Activated naive CD8-positive, alpha-beta T cell (primary cell): ENCODE data around the gene SDC4.
A peak's percentile ranks its signal among the peaks of the same experiment; 100 is the strongest.

Experiments used
- H3K27ac Mint-ChIP-seq: one replicate; pipeline ENCODE4 v1.8.0; 2021; ENCODE audit warnings: mixed read lengths
- H3K27me3 Mint-ChIP-seq: one replicate; pipeline ENCODE4 v1.8.0; 2021; ENCODE audit warnings: mixed read lengths
- H3K36me3 Mint-ChIP-seq: one replicate; pipeline ENCODE4 v1.8.0; 2021; ENCODE audit warnings: mixed read lengths
- H3K4me1 Mint-ChIP-seq: one replicate; pipeline ENCODE4 v1.8.0; 2021; ENCODE audit warnings: low read depth, mixed read lengths
- H3K4me3 Mint-ChIP-seq: one replicate; pipeline ENCODE4 v1.8.0; 2021; ENCODE audit warnings: mild to moderate bottlenecking, mixed read lengths
- H3K9me3 Mint-ChIP-seq: one replicate; pipeline ENCODE4 v1.8.0; 2021; ENCODE audit warnings: low read depth, mixed read lengths

SDC4 gene

DNA sequence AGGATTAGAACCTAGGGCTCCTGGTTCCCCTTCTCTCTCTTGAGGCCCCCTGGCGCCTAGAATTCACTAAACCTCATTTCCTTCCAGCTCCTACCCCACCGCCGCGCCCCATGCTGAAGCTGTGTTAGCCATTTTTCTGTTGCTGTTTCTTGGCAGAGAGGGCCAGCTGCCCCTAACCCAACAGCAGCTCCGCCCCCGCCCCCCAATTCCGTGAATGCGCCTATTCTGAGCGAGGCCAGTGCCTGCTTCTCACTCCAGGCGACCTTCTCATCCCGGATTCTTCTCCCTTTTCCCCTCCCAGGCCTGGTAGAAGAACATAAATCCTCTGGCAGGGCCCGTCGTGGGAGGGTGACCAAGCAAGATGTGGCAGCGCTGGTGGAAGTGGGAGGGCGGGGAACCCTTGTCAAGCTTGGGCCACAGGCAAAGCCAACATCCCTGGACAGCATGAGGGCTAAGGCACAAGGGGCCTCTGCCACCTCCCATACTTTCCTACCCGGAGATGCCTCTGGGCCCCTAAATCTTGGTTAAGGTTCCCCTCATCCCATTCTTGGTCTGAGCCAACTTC is 41.1 kb downstream of the SDC4 start:
- H3K36me3 Mint-ChIP-seq: no peaks in the 10 kb centered on the region
- no peaks in the 10 kb centered on the region for H3K9me3 Mint-ChIP-seq
- peaks cover 31% of the 10 kb centered on the region for H3K27me3 Mint-ChIP-seq
- peaks cover 8% of the 10 kb centered on the region for H3K4me1 Mint-ChIP-seq
- H3K4me3 Mint-ChIP-seq: no peak overlapping the region
- no peak overlapping the region for H3K27ac Mint-ChIP-seq

DNA sequence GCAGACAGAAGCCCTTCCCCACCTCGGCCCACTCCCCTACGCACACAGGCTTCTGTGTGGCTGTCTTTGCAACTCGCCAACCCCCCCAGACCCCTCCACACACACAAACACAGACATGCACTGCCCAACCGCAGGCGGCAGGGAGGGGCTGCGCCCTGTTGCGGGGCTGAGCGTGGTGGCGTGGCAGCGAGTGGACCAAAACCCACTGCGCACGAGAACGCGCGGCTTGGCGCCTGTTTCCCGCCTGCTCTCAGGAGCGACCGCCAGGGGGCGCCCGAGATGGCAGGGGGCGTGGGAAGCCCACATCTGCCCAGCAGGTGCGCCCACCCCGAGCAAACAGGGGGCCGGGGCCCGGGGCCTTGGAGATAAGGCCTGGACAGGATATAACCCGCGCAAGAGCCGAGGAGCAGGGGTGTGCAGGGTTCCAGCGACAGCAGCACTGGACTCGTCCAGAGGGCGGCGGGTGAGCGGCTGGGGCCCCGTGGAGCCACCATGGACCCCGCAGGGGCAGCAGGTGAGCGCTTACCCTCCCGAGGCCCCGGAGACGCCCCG is 41.7 kb downstream of the SDC4 start, which contains the start of gene RBPJL:
Gene RBPJL (plus strand): TSS at position 410 of the 552 bp plus-strand sequence. CDS start 83 bp downstream, at position 493.
- Mint-ChIP-seq H3K9me3 (no peaks in the 10 kb centered on the region), H3K27me3 (peaks cover 29% of the 10 kb centered on the region), H3K4me1 (peaks cover 10% of the 10 kb centered on the region), H3K36me3 (no peaks in the 10 kb centered on the region), H3K4me3 (no peak within 1 kb of the TSS), H3K27ac (no peak within 1 kb of the TSS)

DNA sequence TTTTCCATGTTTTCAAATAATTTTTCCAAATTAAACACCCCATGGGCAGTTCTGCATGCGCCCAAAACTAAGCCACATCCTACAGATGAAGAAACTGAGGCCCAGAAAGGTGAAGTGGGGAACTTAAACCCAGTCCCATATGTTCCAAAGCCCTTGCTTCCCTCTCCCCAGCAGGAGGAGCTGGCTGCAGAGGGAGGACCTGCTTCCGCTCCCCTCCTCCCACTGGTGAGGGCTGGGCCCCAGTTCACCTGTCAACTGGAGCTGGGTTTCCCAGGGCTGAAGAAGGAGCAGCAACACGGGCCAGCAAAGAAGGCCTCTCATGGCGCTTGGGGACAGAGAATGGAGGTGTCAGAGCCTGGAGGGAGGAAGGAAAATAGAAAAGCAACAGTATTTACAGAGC is 43.0 kb downstream of the SDC4 start:
- H3K4me3 Mint-ChIP-seq: no peak overlapping the region
- H3K27me3 Mint-ChIP-seq: peaks cover 21% of the 10 kb centered on the region
- H3K9me3 Mint-ChIP-seq: no peaks in the 10 kb centered on the region
- H3K27ac Mint-ChIP-seq: no peak overlapping the region
- no peaks in the 10 kb centered on the region for H3K36me3 Mint-ChIP-seq
- H3K4me1 Mint-ChIP-seq: peaks cover 3% of the 10 kb centered on the region

DNA sequence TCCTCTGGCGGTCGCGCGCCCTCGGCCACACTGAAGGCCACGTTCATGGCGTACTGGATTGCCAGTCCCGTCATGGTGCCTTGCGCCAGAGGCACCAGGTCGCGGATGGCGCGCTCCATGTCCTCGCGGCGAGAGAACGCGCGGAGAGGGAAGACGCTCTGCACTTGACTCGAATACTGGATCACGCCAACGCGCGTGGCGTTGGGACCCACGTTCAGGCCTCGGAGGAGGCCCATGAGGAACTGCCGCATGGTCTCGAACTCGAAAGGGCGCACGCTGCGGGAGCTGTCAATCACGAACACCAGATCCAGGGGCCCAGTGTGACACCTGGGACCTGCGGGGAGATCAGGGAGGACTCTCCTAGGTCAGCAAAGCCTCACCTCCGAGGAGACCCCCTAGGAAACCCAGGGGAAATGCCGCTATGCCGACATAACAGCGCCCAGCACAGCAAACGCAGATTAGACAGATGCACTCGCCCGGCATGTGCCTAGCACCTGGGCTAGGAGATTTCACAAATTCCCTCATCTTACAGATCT is 43.7 kb downstream of the SDC4 start:
- Mint-ChIP-seq H3K4me3 (no peak overlapping the region), H3K27me3 (peaks cover 16% of the 10 kb centered on the region), H3K9me3 (no peaks in the 10 kb centered on the region), H3K36me3 (no peaks in the 10 kb centered on the region), H3K4me1 (peaks cover 2% of the 10 kb centered on the region), H3K27ac (no peak overlapping the region)

DNA sequence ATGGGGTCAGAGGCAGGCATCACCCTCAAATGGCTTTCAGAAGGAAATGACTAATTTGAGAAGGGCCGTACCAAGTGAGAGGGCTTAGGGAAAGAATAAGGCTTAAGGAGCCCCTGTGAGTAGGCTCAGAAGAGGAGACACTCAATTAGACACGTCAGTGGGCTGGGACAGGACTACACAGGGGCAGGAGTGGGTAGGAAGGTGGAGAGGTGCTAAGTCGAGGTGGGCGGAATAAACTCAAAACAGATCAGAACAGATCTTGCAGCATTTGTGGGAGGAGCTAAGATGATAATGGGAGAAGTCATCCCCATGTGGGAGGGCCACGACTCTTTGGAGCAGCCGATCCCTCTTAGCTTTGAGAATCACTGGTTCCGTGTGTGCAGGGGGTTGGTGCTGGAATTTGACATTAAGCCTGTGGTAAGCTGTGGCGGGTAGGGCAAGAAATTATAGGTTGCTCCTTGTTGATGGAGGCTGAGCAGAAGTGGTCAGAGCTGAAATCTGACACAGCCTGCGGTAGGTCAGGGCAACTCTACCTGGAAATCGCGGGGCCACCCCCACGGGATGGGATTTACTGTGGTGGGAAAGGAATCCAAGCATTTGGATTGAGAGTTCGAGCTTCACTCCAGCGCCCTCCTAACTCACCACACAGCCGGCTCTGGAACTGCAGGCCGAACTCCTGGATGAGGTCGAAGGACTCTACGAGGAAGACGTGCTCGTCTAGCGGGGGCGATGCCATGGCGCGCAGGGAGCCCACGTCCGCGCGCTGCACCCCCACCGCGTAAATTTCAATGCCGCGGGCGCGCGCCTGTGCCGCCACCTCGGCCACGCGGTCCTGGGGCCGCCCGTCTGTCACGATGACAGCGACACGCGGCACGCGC is 44.4 kb downstream of the SDC4 start:
- Mint-ChIP-seq H3K4me3 (no peak overlapping the region), H3K27ac (no peak overlapping the region), H3K27me3 (peaks cover 15% of the 10 kb centered on the region), H3K36me3 (no peaks in the 10 kb centered on the region), H3K4me1 (peaks cover 2% of the 10 kb centered on the region), H3K9me3 (no peaks in the 10 kb centered on the region)

DNA sequence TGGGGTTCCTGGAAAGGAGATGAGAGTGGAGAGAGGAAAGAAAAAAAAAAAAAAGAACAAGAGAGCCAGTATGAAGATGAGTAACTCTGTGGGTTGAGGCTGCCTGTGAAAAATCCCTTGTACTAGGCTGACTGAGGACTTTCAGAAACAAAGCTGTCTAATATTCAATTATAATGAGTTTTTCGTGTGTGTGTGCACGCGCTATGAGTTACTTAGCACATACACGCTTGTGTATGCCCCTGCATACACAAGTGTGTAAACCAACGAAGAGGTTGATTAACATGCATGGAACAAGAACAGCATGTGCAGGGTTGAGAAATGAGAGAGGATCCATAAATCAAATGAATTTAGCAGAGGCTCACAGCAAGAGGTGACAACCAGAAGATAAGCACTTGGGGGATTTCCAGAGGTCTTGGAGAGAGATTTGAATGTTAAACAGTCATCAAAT is 46.4 kb downstream of the SDC4 start:
- H3K4me3 Mint-ChIP-seq: no peak overlapping the region

DNA sequence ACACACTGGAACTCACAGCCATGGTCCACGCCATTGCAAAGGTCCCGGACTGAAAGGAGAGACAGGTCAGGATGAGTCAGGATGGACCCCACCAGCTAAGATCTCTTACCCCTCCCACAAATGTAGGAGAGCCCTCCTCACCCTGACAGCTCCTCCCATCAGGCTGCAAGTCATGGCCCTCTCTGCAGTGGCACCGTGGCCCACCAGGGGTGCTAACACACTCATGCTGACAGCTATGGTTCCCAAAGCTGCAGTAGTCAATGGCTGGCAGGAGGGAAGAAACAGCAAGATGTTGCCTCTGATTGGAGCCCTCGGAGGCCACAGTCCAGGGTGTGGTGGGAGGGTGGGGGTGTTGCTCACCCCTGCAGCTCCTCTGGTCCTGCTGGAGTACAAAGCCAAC is 47.3 kb downstream of the SDC4 start:
- Mint-ChIP-seq H3K4me1 (peaks cover 2% of the 10 kb centered on the region), H3K27me3 (peaks cover 16% of the 10 kb centered on the region), H3K9me3 (no peaks in the 10 kb centered on the region), H3K27ac (no peak overlapping the region), H3K36me3 (no peaks in the 10 kb centered on the region), H3K4me3 (no peak overlapping the region)

More for the DNA sequence above, 46.4 kb downstream of the SDC4 start:
- peaks cover 2% of the 10 kb centered on the region for H3K4me1 Mint-ChIP-seq
- H3K9me3 Mint-ChIP-seq: no peaks in the 10 kb centered on the region
- H3K27ac Mint-ChIP-seq: no peak overlapping the region
- H3K36me3 Mint-ChIP-seq: no peaks in the 10 kb centered on the region
- H3K27me3 Mint-ChIP-seq: peaks cover 12% of the 10 kb centered on the region

DNA sequence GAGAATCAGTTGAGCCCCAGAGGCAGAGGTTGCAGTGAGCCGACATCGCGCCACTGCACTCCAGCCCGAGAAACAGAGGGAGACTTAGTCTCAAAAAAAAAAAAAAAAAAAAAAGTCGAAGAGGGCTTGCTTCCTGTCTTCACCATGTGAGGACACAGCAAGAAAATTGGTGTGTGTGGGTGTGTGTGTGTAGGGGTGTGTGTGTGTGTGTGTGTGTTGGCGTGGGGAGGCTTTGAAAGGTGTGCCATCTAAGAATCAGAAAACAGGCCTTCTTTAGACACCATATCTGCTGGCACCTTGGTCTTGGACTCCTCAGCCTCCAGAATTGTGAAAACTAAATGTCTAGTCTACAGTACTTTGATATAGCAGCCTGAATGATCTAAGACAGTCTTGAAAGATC is 48.4 kb downstream of the SDC4 start:
- peaks cover 2% of the 10 kb centered on the region for H3K4me1 Mint-ChIP-seq
- no peaks in the 10 kb centered on the region for H3K9me3 Mint-ChIP-seq
- no peaks in the 10 kb centered on the region for H3K36me3 Mint-ChIP-seq
- H3K27me3 Mint-ChIP-seq: peaks cover 13% of the 10 kb centered on the region
- no peak overlapping the region for H3K27ac Mint-ChIP-seq
- H3K4me3 Mint-ChIP-seq: no peak overlapping the region

DNA sequence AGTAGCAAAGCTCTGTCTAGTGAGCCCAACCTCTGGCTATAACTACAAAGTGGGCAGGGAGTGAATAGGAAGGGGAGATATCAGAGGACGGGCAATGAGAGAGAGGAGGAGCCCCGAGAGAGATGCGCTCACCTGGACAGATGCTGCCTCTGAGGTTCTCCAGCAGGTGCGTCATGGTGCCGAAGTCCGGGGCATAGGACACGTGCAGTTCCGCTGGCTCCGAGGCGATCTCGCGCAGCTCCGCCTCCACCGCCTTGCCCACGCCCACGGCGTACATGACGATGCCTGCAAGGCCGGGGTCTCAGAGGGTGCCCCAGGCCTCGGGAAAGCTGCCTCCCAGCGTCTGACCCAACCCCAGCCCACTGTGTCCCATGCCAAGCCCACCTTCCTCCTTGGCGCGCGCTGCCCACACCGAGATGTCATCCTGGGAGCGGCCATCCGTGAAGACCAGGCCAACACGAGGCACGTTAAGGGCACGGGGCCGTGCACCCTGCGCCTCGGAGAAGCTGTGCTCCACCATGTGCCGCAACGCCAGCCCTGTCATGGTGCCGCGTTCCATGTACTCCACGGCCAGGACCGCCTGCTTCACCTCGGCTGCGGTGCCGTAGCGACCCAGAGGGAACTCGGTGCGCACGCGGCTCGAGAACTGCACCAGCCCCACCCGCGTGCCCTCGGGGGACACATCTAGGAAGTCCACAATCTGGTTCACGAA is 50.3 kb downstream of the SDC4 start:
- Mint-ChIP-seq H3K27ac (no peak overlapping the region), H3K4me3 (no peak overlapping the region), H3K27me3 (peaks cover 11% of the 10 kb centered on the region), H3K4me1 (peaks cover 7% of the 10 kb centered on the region), H3K36me3 (no peaks in the 10 kb centered on the region), H3K9me3 (no peaks in the 10 kb centered on the region)

DNA sequence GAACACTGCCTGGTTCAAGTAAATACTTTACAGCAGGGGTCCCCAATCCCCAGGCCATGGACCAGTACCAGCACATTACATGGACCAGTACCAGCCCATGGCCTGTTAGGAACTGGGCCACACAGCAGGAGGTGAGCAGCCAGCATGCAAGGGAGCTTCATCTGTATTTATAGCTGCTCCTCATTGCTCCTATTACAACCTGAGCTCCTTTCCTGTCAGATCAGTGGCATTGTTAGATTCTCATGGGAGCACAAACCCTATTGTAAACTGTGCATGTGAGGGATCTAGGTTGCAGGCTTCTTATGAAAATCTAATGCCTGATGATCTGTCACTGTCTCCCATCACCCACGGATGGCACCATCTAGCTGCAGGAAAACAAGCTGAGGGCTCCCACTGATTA is 53.6 kb downstream of the SDC4 start:
- Mint-ChIP-seq H3K9me3 (no peaks in the 10 kb centered on the region), H3K27ac (no peak overlapping the region), H3K27me3 (peaks cover 14% of the 10 kb centered on the region), H3K36me3 (no peaks in the 10 kb centered on the region), H3K4me3 (no peak overlapping the region), H3K4me1 (peaks cover 5% of the 10 kb centered on the region)

DNA sequence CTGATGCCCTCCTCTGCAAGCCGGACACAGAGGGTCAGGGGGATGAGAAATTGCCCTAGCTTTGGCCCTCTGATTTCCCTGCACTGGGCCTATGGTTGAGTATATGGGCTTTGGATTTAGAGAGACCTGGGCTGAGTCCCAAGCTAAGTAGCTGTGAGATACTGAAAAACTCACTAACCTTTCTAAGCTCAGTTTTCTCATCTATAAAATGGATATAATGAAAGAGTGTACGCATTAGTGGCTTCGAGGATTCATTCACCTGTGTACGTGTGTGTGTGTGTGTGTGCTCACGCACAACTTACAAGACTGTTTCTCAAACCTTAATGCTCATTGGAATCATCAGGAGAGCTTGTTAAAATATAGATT is 54.2 kb downstream of the SDC4 start:
- Mint-ChIP-seq H3K27ac (no peak overlapping the region), H3K4me3 (peak overlapping the region; percentile 80), H3K36me3 (no peaks in the 10 kb centered on the region), H3K27me3 (peaks cover 14% of the 10 kb centered on the region), H3K4me1 (peaks cover 5% of the 10 kb centered on the region), H3K9me3 (no peaks in the 10 kb centered on the region)

DNA sequence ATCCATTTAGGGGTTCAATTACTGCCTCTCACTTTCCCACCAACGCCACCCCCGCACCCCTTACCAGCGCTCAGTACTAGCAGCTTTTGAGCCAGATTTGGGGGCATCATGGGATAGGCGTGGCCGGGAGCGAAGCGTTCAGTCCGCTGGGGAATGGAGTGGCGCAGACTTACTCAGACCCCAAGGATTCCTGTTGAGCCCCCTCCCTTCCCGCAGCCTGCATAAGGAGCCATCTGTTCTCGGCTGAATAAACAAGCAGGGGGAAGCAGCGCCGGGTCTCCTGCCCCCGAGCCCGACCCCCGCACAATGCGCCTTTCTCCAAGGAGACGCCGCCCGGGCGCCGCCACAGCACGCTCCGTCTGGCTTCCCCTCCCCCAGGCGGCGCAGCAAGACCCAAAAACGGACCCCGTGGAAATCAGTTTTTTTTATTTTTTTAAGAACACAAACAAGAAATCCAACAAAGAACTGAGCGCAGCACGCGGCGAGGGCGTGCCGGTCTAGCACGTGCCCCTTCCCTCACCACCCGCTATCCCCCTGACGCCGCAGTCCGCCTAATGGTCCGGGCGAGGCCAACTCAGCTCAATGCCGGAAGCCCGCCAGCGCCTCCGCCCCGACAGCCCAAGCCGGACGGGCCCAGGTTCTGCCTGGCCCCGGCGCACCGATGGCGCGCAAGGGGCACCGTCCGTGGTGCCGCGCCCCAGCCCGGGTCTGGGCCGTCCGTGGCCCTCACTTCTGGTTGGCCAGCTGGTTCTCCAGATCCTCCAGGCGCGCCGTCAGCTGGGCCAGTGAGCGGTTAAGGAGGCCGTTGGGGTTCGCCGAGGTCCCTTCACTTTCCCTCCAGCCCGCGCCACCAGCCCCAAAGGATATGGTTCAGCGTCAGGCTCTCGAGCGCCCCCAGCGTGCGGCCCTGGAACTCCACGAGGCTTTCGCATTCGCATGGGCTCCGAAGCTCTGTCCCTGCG is 54.9 kb downstream of the SDC4 start:
- peaks cover 14% of the 10 kb centered on the region for H3K27me3 Mint-ChIP-seq

DNA sequence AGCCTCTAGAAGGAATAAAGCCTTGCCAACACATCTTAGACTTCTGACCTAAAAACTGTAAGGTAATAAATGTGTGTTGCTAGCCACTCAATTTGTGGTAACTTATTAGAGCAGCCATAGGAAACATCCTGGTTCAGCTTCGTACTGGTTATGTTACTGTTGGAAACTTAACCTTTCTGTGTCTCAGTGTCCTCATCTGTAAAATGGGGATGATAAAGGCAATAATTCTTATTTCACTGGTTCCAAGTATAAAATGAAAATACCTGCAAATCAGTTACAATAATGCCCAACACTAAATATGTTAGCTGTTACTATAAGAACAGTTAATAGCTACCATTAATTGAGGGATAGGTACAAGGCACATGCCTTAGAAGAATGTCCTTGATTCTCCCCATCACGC is 55.9 kb downstream of the SDC4 start:
- Mint-ChIP-seq H3K27me3 (peaks cover 14% of the 10 kb centered on the region), H3K4me1 (peaks cover 5% of the 10 kb centered on the region), H3K36me3 (no peaks in the 10 kb centered on the region), H3K9me3 (no peaks in the 10 kb centered on the region), H3K27ac (no peak overlapping the region), H3K4me3 (peak overlapping the region; percentile 75)

More for the DNA sequence above, 54.9 kb downstream of the SDC4 start:
- Mint-ChIP-seq H3K27ac (no peak overlapping the region), H3K4me3 (peak overlapping the region; percentile 80), H3K36me3 (no peaks in the 10 kb centered on the region), H3K4me1 (peaks cover 5% of the 10 kb centered on the region), H3K9me3 (no peaks in the 10 kb centered on the region)

DNA sequence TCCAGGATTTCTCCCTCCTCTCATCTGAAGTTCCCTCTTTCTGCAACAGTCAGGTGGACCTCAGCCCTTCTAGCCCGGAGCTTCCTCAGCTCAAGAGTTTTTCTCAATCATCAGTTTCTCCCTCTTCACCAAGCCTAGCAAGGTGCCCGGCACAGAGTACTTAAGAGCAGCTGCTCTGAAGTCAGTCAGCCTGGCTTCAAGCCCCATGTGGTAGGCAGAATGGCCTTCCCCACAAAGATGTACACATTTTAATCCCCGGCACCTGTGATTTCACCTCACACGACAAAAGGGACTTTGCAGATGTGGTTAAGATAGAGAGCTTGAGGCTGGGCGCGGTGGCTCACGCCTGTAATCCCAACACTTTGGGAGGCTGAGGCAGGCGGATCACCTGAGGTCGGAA is 56.7 kb downstream of the SDC4 start:
- Mint-ChIP-seq H3K36me3 (no peaks in the 10 kb centered on the region), H3K4me1 (peaks cover 5% of the 10 kb centered on the region), H3K27me3 (peaks cover 14% of the 10 kb centered on the region), H3K9me3 (no peaks in the 10 kb centered on the region), H3K4me3 (peak overlapping the region; percentile 13), H3K27ac (no peak overlapping the region)
